ENCODE results near the gene SIGMAR1.
"Not testable (repeated sequence)": the region's sequence is repeated elsewhere in the genome, so short reads cannot be mapped to it uniquely, and the experiment has no call there.

The SIGMAR1 gene

GRCh38 chr9:34654323-34655051 is 16.9 kb upstream of the SIGMAR1 start:
- DNase-seq = peak; percentile 87

GRCh38 chr9:34653151-34654072 is 15.8 kb upstream of the SIGMAR1 start:
- DNase-seq = peak; percentile 79

- DNase-seq = no peak
Measured at GRCh38 chr9:34652602-34653000, 15.0 kb upstream of the SIGMAR1 start.

GRCh38 chr9:34651876-34652601 is 14.5 kb upstream of the SIGMAR1 start, which contains the start of gene IL11RA:
Gene IL11RA (plus strand): TSS chr9:34652185. CDS start chr9:34655218, 3,033 bp downstream.
- DNase-seq = peak; percentile 85

- DNase-seq = no peak
Measured at GRCh38 chr9:34651321-34651720, 13.7 kb upstream of the SIGMAR1 start.

- no peak for DNase-seq
Measured at GRCh38 chr9:34650816-34651215, 13.2 kb upstream of the SIGMAR1 start.

GRCh38 chr9:34648673-34649072 is 11.1 kb upstream of the SIGMAR1 start:
- no peak for DNase-seq

GRCh38 chr9:34647651-34648050 is 10.1 kb upstream of the SIGMAR1 start:
- no peak for DNase-seq

GRCh38 chr9:34647084-34647403 is 9.5 kb upstream of the SIGMAR1 start:
- no peak for DNase-seq

GRCh38 chr9:34646211-34647083 is 8.9 kb upstream of the SIGMAR1 start, which contains the start of gene GALT:
Gene GALT (plus strand): TSS chr9:34646675. CDS start chr9:34646705, 30 bp downstream.
- DNase-seq = peak; percentile 86

- no peak for DNase-seq
Measured at GRCh38 chr9:34644766-34645314, 7.3 kb upstream of the SIGMAR1 start.

GRCh38 chr9:34642679-34643078 is 5.1 kb upstream of the SIGMAR1 start:
- DNase-seq = no peak

GRCh38 chr9:34639322-34639721 is 1.7 kb upstream of the SIGMAR1 start:
- not testable (repeated sequence) for DNase-seq

- no peak for DNase-seq
Measured at GRCh38 chr9:34638138-34638445, 505 bp upstream of the SIGMAR1 start.

- DNase-seq = no peak
Measured at GRCh38 chr9:34636791-34637355, 714 bp downstream of the SIGMAR1 start.

- DNase-seq = no peak
Measured at GRCh38 chr9:34635556-34635955, 2.0 kb downstream of the SIGMAR1 start.

- DNase-seq = no peak
Measured at GRCh38 chr9:34634551-34635248, 2.9 kb downstream of the SIGMAR1 start.

GRCh38 chr9:34633851-34634550 is 3.6 kb downstream of the SIGMAR1 start:
- DNase-seq = peak; percentile 53

- DNase-seq = no peak
Measured at GRCh38 chr9:34633166-34633565, 4.4 kb downstream of the SIGMAR1 start.

- no peak for DNase-seq
Measured at GRCh38 chr9:34630402-34631154, 7.0 kb downstream of the SIGMAR1 start.

All from fibroblast of skin of right biceps (primary cell).